GM12874 (cell line): ENCODE results near the gene SLC4A5.
A peak's percentile ranks its signal among the peaks of the same experiment; 100 is the strongest.

ENCODE experiments used
- CTCF ChIP-seq: IDR thresholded peaks from 2 replicates; pipeline ENCODE4 v1.5.1; 2011; ENCODE audit warnings: low read depth, mild to moderate bottlenecking, control low read depth, low read length, moderate library complexity; ENCODE audit not compliant: insufficient read depth

SLC4A5 gene

GRCh38 chr2:74204436-74204835 lies 138.8 kb downstream of the SLC4A5 start:
- no peak for TF ChIP-seq CTCF

- no peak for TF ChIP-seq CTCF
Measured at GRCh38 chr2:74201596-74201995, 141.6 kb downstream of the SLC4A5 start.

- TF ChIP-seq CTCF: no peak
Measured at GRCh38 chr2:74201196-74201595, 142.0 kb downstream of the SLC4A5 start.

- TF ChIP-seq CTCF: no peak
Measured at GRCh38 chr2:74199871-74200305, 143.3 kb downstream of the SLC4A5 start.

GRCh38 chr2:74199275-74199701 lies 143.9 kb downstream of the SLC4A5 start:
- TF ChIP-seq CTCF: no peak

- peak; percentile 93 for TF ChIP-seq CTCF
Measured at GRCh38 chr2:74198461-74199274, 144.5 kb downstream of the SLC4A5 start, which contains the start of gene MTHFD2. TSS of gene MTHFD2 (plus strand) at chr2:74198615. CDS start at chr2:74198642, 27 bp downstream.

GRCh38 chr2:74198023-74198460 lies 145.2 kb downstream of the SLC4A5 start:
- no peak for TF ChIP-seq CTCF
